HG03439 (cell line): ENCODE results near the gene HSFX4.
A peak's percentile ranks its signal among the peaks of the same experiment; 100 is the strongest.
"Not testable (repeated sequence)": the region's sequence is repeated elsewhere in the genome, so short reads cannot be mapped to it uniquely, and the experiment has no call there.

Experiments
- ATAC-seq: cut with Tn5 transposase; IDR thresholded peaks from one replicate; pipeline ENCODE4 v1.9.1; 2021; ENCODE audit warnings: mild to moderate bottlenecking, moderate library complexity; ENCODE audit not compliant: unreplicated experiment

HSFX4 gene

GRCh38 chrX:149937328-149937727, 8.0 kb downstream of the HSFX4 start:
- ATAC-seq: not testable (repeated sequence)

- ATAC-seq: no peak
These were observed 8.6 kb downstream of the HSFX4 start for GRCh38 chrX:149937871-149938426.

GRCh38 chrX:149938427-149938880, 9.1 kb downstream of the HSFX4 start, which contains the start of gene EOLA2:
TSS of gene EOLA2 (minus strand) at chrX:149938491. CDS start at chrX:149933874, 4,617 bp downstream.
- peak; percentile 81 for ATAC-seq

GRCh38 chrX:149938881-149939654, 9.7 kb downstream of the HSFX4 start:
- ATAC-seq: no peak

GRCh38 chrX:149939655-149939904, 10.2 kb downstream of the HSFX4 start:
- ATAC-seq: no peak

- peak; percentile 37 for ATAC-seq
These were observed 10.7 kb downstream of the HSFX4 start for GRCh38 chrX:149939905-149940673.

- not testable (repeated sequence) for ATAC-seq
These were observed 11.3 kb downstream of the HSFX4 start for GRCh38 chrX:149940674-149941024.

GRCh38 chrX:149945087-149945670, 15.8 kb downstream of the HSFX4 start:
- ATAC-seq: not testable (repeated sequence)

- ATAC-seq: not testable (repeated sequence)
These were observed 16.4 kb downstream of the HSFX4 start for GRCh38 chrX:149945820-149946219.

GRCh38 chrX:149946932-149947331, 17.6 kb downstream of the HSFX4 start:
- ATAC-seq: not testable (repeated sequence)

- no peak for ATAC-seq
These were observed 18.6 kb downstream of the HSFX4 start for GRCh38 chrX:149948016-149948415.

GRCh38 chrX:149949743-149950436, 20.5 kb downstream of the HSFX4 start:
- no peak for ATAC-seq

- no peak for ATAC-seq
These were observed 21.3 kb downstream of the HSFX4 start for GRCh38 chrX:149950681-149951080.

- ATAC-seq: no peak
These were observed 32.2 kb downstream of the HSFX4 start for GRCh38 chrX:149961572-149961971.

- ATAC-seq: no peak
These were observed 32.6 kb downstream of the HSFX4 start for GRCh38 chrX:149962010-149962409.

GRCh38 chrX:149962859-149963757, 33.7 kb downstream of the HSFX4 start:
- ATAC-seq: no peak

- ATAC-seq: no peak
These were observed 49.8 kb downstream of the HSFX4 start for GRCh38 chrX:149979126-149979644.
